ENCODE measurements around the gene GPC6. TPM values are rescaled to one million over a fixed set of nuclear protein-coding genes. Genes with fewer than 3 reads are reported as not detected.

Gene GPC6
- total and polyA plus RNA-seq, 2 experiments from 2014 or later = 14.4 to 20.8 TPM

DNA sequence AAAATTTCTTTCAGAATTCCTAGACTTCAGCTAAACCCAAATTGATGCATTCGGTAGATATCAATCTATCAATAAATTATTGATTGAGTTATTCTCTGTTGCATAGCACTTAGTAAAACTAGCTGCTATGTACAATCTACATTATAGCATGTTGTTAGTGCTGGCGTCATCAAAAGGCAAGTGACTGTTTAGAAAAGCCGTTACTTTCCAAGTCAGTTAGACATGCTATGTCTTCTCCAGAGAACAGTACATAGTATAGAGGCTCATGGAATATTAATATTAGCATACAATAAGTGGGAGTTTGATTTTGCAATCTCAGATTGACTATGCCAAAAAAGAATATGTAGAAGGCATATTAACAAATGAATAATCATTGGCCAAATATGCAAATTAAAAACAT, 1087.3 kb downstream of the GPC6 start:
- H3K9me2 ChIP-seq (ENCODE audit: insufficient read depth) = no peaks in the 10 kb centered on the region
- H3K79me2 ChIP-seq (ENCODE audit: insufficient read depth) = no peaks in the 10 kb centered on the region
- no peaks in the 10 kb centered on the region for H4K20me1 ChIP-seq (ENCODE audit: insufficient read depth)
- in situ Hi-C loops (cut with MboI) = no loop called here
- no peaks in the 10 kb centered on the region for H3K36me3 ChIP-seq (ENCODE audit: low read depth)
- H2AFZ ChIP-seq = no peak overlapping the region
- H3K27me3 ChIP-seq (replicated peaks; ENCODE audit: insufficient read depth) = no peaks in the 10 kb centered on the region
- H3F3A ChIP-seq (ENCODE audit: insufficient read depth) = peaks cover 40% of the 10 kb centered on the region
- H3K9me3 ChIP-seq (ENCODE audit: low read depth) = no peaks in the 10 kb centered on the region
- peaks cover 50% of the 10 kb centered on the region for H3K4me1 ChIP-seq (ENCODE audit: insufficient read depth)
- no peak for DNase-seq
- WGBS, 2 experiments (ENCODE audit: low coverage in 1 of 2, low lambda C conversion rate in 2 of 2, missing lambda C conversion rate in 2 of 2) = 85 to 91% methylated on average over 3 of the region's 3 CpGs
- no peak overlapping the region for H3K4me2 ChIP-seq (ENCODE audit: unreplicated experiment)
- H3K4me3 ChIP-seq = no peak overlapping the region
- no peak overlapping the region for H3K9ac ChIP-seq
- TF ChIP-seq EZH2 (IDR thresholded peaks at IDR 0.05; ENCODE audit: insufficient read depth, poor library complexity, severe bottlenecking) = no peak
- TF ChIP-seq EZH2phosphoT487 (IDR thresholded peaks at IDR 0.05; ENCODE audit: insufficient read depth, low read depth) = no peak
- H3K27ac ChIP-seq = no peak overlapping the region

DNA sequence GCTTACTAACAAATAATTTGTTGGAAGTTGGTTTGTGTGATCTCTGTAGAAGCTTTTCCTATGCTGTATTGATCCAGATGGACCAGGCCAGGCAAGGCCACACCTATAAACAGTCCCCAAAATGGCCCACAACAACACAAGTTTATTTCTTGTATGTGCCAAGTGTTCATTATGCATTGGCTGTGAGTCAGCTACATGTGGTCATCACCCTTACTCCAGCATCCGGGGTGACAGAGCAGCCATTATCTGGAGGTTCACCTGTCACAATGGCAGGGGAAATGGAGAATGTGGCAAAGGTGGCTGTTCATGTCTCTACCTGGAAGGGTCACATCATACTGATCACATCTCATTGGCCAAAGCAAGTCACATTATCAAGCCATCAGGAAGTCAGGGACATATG, 1088.6 kb downstream of the GPC6 start:
- Histone ChIP-seq H2AFZ (no peak overlapping the region), H3K27me3 (replicated peaks; ENCODE audit: insufficient read depth) (no peaks in the 10 kb centered on the region), H3K4me2 (ENCODE audit: unreplicated experiment) (no peak overlapping the region), H3K36me3 (ENCODE audit: low read depth) (no peaks in the 10 kb centered on the region), H3K9me2 (ENCODE audit: insufficient read depth) (no peaks in the 10 kb centered on the region), H3K27ac (no peak overlapping the region), H3K9me3 (ENCODE audit: low read depth) (no peaks in the 10 kb centered on the region), H3K9ac (no peak overlapping the region), H3K4me1 (ENCODE audit: insufficient read depth) (peaks cover 37% of the 10 kb centered on the region), H4K20me1 (ENCODE audit: insufficient read depth) (no peaks in the 10 kb centered on the region), H3K4me3 (no peak overlapping the region), H3K79me2 (ENCODE audit: insufficient read depth) (no peaks in the 10 kb centered on the region), H3F3A (ENCODE audit: insufficient read depth) (peaks cover 27% of the 10 kb centered on the region)
- in situ Hi-C loops (cut with MboI) = no loop called here
- no peak for DNase-seq
- no peak for TF ChIP-seq EZH2phosphoT487 (IDR thresholded peaks at IDR 0.05; ENCODE audit: insufficient read depth, low read depth)
- TF ChIP-seq EZH2 (IDR thresholded peaks at IDR 0.05; ENCODE audit: insufficient read depth, poor library complexity, severe bottlenecking) = no peak
- WGBS, 2 experiments (ENCODE audit: low coverage in 1 of 2, low lambda C conversion rate in 2 of 2, missing lambda C conversion rate in 2 of 2) = 11 to 15% methylated on average over 1 of the region's 1 CpG

- Histone ChIP-seq H3K4me3 (0 out of 2 replicates have a peak overlapping the region, but pooled peaks have one; percentile 10), H3K27me3 (replicated peaks; ENCODE audit: insufficient read depth) (no peaks in the 10 kb centered on the region), H3K4me2 (ENCODE audit: unreplicated experiment) (peak overlapping the region; percentile 53), H3K27ac (peak overlapping the region; percentile 58), H3K9ac (peak overlapping the region; percentile 29; the same call in 1 of the 2 replicates), H3K9me2 (ENCODE audit: insufficient read depth) (no peaks in the 10 kb centered on the region), H3K9me3 (ENCODE audit: low read depth) (no peaks in the 10 kb centered on the region), H3K4me1 (ENCODE audit: insufficient read depth) (peaks cover 24% of the 10 kb centered on the region), H3F3A (ENCODE audit: insufficient read depth) (peaks cover 17% of the 10 kb centered on the region), H3K36me3 (ENCODE audit: low read depth) (no peaks in the 10 kb centered on the region), H3K79me2 (ENCODE audit: insufficient read depth) (no peaks in the 10 kb centered on the region), H4K20me1 (ENCODE audit: insufficient read depth) (no peaks in the 10 kb centered on the region), H2AFZ (peak overlapping the region; percentile 15)
- in situ Hi-C loops (cut with MboI) = no loop called here
- 9 to 11% methylated on average over 2 of the region's 2 CpGs for WGBS, 2 experiments (ENCODE audit: low coverage in 1 of 2, low lambda C conversion rate in 2 of 2, missing lambda C conversion rate in 2 of 2)
- peak; percentile 65 for DNase-seq
- TF ChIP-seq EZH2 (IDR thresholded peaks at IDR 0.05; ENCODE audit: insufficient read depth, poor library complexity, severe bottlenecking) (no peak), EZH2phosphoT487 (IDR thresholded peaks at IDR 0.05; ENCODE audit: insufficient read depth, low read depth) (no peak)
Observed at GRCh38 chr13:94317063-94317491, 1090.5 kb downstream of the GPC6 start.

DNA sequence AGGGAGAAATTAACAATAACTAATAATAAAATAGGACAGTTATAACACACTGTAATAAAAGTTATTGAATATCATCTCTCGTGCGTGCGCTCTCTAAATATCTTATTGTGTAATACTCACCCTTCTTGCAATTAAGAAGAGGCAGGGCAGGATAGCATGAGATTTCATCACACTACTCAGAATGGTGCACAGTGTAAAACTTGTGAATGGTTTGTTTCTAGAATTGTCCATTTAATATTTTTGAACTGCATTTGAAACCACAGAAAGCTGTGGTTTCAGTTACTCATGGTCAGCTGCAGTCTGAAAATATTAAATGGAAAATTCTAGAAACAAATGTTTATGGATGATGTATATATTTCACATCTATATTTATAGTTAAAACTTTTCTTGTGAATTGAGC, 1091.8 kb downstream of the GPC6 start:
- no peaks in the 10 kb centered on the region for H3K79me2 ChIP-seq (ENCODE audit: insufficient read depth)
- in situ Hi-C loops (cut with MboI) = no loop called here

GRCh38 chr13:94319501-94319900, 1092.9 kb downstream of the GPC6 start:
- Histone ChIP-seq H2AFZ (no peak overlapping the region), H3K79me2 (ENCODE audit: insufficient read depth) (no peaks in the 10 kb centered on the region), H4K20me1 (ENCODE audit: insufficient read depth) (no peaks in the 10 kb centered on the region), H3K27me3 (replicated peaks; ENCODE audit: insufficient read depth) (no peaks in the 10 kb centered on the region), H3K9me3 (ENCODE audit: low read depth) (no peaks in the 10 kb centered on the region), H3K36me3 (ENCODE audit: low read depth) (no peaks in the 10 kb centered on the region), H3K4me3 (no peak overlapping the region), H3K9me2 (ENCODE audit: insufficient read depth) (no peaks in the 10 kb centered on the region), H3K4me2 (ENCODE audit: unreplicated experiment) (no peak overlapping the region), H3K9ac (no peak overlapping the region), H3K4me1 (ENCODE audit: insufficient read depth) (peaks cover 24% of the 10 kb centered on the region), H3K27ac (no peak overlapping the region), H3F3A (ENCODE audit: insufficient read depth) (peaks cover 17% of the 10 kb centered on the region)
- in situ Hi-C loops (cut with MboI) = no loop called here
- TF ChIP-seq EZH2phosphoT487 (IDR thresholded peaks at IDR 0.05; ENCODE audit: insufficient read depth, low read depth) (no peak), EZH2 (IDR thresholded peaks at IDR 0.05; ENCODE audit: insufficient read depth, poor library complexity, severe bottlenecking) (no peak)
- no peak for DNase-seq
- WGBS, 2 experiments (ENCODE audit: low coverage in 1 of 2, low lambda C conversion rate in 2 of 2, missing lambda C conversion rate in 2 of 2) = 95 to 99% methylated on average over 2 of the region's 2 CpGs

More for the DNA sequence above, 1091.8 kb downstream of the GPC6 start:
- no peak for TF ChIP-seq EZH2phosphoT487 (IDR thresholded peaks at IDR 0.05; ENCODE audit: insufficient read depth, low read depth)
- no peak for TF ChIP-seq EZH2 (IDR thresholded peaks at IDR 0.05; ENCODE audit: insufficient read depth, poor library complexity, severe bottlenecking)
- no peak overlapping the region for H2AFZ ChIP-seq
- no peak overlapping the region for H3K9ac ChIP-seq
- no peak overlapping the region for H3K4me3 ChIP-seq
- peak overlapping the region; percentile 53 for H3K4me2 ChIP-seq (ENCODE audit: unreplicated experiment)
- no peaks in the 10 kb centered on the region for H3K9me3 ChIP-seq (ENCODE audit: low read depth)
- H3K4me1 ChIP-seq (ENCODE audit: insufficient read depth) = peaks cover 24% of the 10 kb centered on the region
- 77 to 79% methylated on average over 3 of the region's 3 CpGs for WGBS, 2 experiments (ENCODE audit: low coverage in 1 of 2, low lambda C conversion rate in 2 of 2, missing lambda C conversion rate in 2 of 2)
- peak; percentile 30 for DNase-seq
- no peaks in the 10 kb centered on the region for H3K27me3 ChIP-seq (replicated peaks; ENCODE audit: insufficient read depth)
- H3K27ac ChIP-seq = no peak overlapping the region
- no peaks in the 10 kb centered on the region for H3K36me3 ChIP-seq (ENCODE audit: low read depth)
- H3K9me2 ChIP-seq (ENCODE audit: insufficient read depth) = no peaks in the 10 kb centered on the region
- H3F3A ChIP-seq (ENCODE audit: insufficient read depth) = peaks cover 17% of the 10 kb centered on the region
- no peaks in the 10 kb centered on the region for H4K20me1 ChIP-seq (ENCODE audit: insufficient read depth)

All from GM23248 (cell line).